Bronchial epithelial cell (primary cell): ENCODE measurements around the gene SH3TC2. TPM values are rescaled to one million over a fixed set of nuclear protein-coding genes. Genes with fewer than 3 reads are reported as not detected.

Experiments used
- DNase-seq: peaks from one replicate; pipeline ENCODE4 v3.0.0-alpha.2; 2010; ENCODE audit warnings: low read depth
- FAIRE-seq: peaks from 2 replicates; lab custom pipeline; 2011; peaks lifted over from hg19 to GRCh38; lab: Jason Lieb, UNC
- H3K27me3 ChIP-seq: 2 replicates; pipeline ENCODE4 v1.5.1; 2011; ENCODE audit warnings: low read length; ENCODE audit not compliant: control insufficient read depth, insufficient read depth
- H3K36me3 ChIP-seq: 2 replicates; pipeline ENCODE4 v1.5.1; 2011; ENCODE audit warnings: low read length; ENCODE audit not compliant: control insufficient read depth, insufficient read depth
- H3K4me3 ChIP-seq: 2 replicates; pipeline ENCODE4 v1.5.1; 2011; ENCODE audit warnings: mild to moderate bottlenecking, low read depth, low read length, control low read depth
- total RNA-seq: library from RNA; depleted of rRNA; stranded (reverse); fragments of >200 nt; gene quantifications from 2 replicates; pipeline ENCODE4 v1.2.1, GENCODE V29; 2014
- TF ChIP-seq, protein P1 (sequence below): IDR thresholded peaks from 2 replicates; pipeline ENCODE4 v1.5.1; 2011; ENCODE audit warnings: mild to moderate bottlenecking, moderate library complexity, low read length, control low read depth, inconsistent platforms; ENCODE audit not compliant: insufficient read depth, severe bottlenecking

Gene SH3TC2
- total RNA-seq, 1 donor from 2014 or later, result 4.7 TPM

- H3K36me3 ChIP-seq, result no peaks in the 10 kb centered on the region
- TF ChIP-seq, protein P1, sequence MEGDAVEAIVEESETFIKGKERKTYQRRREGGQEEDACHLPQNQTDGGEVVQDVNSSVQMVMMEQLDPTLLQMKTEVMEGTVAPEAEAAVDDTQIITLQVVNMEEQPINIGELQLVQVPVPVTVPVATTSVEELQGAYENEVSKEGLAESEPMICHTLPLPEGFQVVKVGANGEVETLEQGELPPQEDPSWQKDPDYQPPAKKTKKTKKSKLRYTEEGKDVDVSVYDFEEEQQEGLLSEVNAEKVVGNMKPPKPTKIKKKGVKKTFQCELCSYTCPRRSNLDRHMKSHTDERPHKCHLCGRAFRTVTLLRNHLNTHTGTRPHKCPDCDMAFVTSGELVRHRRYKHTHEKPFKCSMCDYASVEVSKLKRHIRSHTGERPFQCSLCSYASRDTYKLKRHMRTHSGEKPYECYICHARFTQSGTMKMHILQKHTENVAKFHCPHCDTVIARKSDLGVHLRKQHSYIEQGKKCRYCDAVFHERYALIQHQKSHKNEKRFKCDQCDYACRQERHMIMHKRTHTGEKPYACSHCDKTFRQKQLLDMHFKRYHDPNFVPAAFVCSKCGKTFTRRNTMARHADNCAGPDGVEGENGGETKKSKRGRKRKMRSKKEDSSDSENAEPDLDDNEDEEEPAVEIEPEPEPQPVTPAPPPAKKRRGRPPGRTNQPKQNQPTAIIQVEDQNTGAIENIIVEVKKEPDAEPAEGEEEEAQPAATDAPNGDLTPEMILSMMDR, result no peak
- H3K4me3 ChIP-seq, result no peak overlapping the region
- no peak for DNase-seq
- H3K27me3 ChIP-seq, result no peaks in the 10 kb centered on the region
- no peak for FAIRE-seq
These were observed 101.3 kb downstream of the SH3TC2 start for GRCh38 chr5:148961261-148962199.

DNA sequence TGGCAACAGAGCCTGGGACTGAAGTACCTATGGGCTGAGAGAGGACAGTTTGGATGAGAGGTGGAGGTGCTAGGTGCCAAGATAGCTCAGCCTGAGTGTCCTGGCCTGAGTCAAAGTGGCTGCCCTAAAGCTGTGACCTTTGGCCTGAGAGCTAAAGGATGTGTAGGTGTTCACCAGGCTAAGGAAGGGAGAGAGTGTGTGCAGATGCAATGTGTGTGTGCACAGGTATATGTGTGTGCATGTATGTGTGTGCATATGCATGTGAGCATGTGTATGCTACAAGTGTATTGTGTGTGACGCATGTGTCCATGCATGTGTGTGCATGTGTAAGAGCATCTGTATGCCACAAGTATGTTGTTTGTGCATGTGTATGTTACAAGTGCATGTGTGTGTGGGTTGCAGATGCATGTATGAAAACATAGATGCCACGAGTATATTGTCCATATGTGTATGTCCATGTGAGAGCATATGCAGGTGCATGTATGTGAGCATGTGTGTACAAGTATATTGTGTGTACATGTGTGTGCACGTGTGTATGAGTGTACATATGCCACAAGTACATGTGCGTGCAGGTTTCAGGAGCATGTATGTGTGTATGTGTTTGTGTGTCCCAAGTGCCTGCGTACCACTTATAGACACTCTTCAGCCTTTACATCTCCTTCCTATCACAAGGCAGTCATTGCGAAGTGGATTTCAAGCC is 102.6 kb downstream of the SH3TC2 start:
- DNase-seq (no peak), FAIRE-seq (peak; percentile 83)
- H3K27me3 ChIP-seq, result no peaks in the 10 kb centered on the region
- no peak overlapping the region for H3K4me3 ChIP-seq
- no peaks in the 10 kb centered on the region for H3K36me3 ChIP-seq
- TF ChIP-seq, protein P1, result no peak

DNA sequence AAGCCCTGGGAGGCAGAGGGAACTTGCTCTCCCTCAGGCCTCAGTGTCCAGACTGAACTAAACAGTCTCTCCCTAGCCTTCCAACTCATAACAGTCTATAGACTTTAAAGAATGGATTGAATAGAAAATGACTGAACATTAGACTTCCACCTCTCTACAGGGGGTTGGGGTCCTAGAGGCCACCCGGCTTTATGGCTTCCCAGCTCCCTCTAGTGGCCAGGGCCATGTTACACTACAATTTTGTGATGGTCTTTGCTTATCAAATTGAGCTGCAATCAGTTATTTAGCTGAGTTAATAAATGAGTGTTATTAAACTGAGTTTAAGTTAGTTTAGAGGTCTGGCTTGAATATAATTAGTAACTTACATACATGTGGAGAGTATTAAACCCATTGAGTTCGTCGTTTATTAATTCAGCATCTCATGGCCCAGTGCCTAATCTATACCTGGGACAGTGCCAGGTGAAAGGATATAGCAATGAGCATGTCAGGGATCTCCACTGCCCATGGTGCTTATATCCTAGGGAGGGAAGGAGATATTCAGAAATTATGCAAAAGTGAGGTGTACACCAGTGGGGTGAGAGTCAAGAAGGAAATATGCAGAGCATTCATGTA is 105.2 kb downstream of the SH3TC2 start:
- TF ChIP-seq, protein P1, result peak; percentile 75
- H3K4me3 ChIP-seq, result no peak overlapping the region
- no peaks in the 10 kb centered on the region for H3K27me3 ChIP-seq
- FAIRE-seq (peak; percentile 13), DNase-seq (peak; percentile 41)
- no peaks in the 10 kb centered on the region for H3K36me3 ChIP-seq

- H3K4me3 ChIP-seq, result no peak overlapping the region
- H3K27me3 ChIP-seq, result no peaks in the 10 kb centered on the region
- FAIRE-seq (no peak), DNase-seq (peak; percentile 87)
- H3K36me3 ChIP-seq, result no peaks in the 10 kb centered on the region
- TF ChIP-seq, protein P1, result no peak
These were observed 106.1 kb downstream of the SH3TC2 start for GRCh38 chr5:148956477-148957385.

Other genes with a start within 250 kb of the SH3TC2 start
- gene ADRB2, start 236.5 kb downstream of the SH3TC2 start, total RNA-seq, result 18.7 and 21.9 TPM in 2 replicates
- 3.7 and 7.2 TPM in 2 replicates for gene ABLIM3, start 78.4 kb upstream of the SH3TC2 start, total RNA-seq
- gene AFAP1L1, start 208.8 kb upstream of the SH3TC2 start, total RNA-seq, result 17.4 and 21.9 TPM in 2 replicates